Stimulated activated naive B cell treated with anti-CD40 and anti-IgM and Interleukin-4, amounts not matched to agents 10 μg/mL and 1 μg/mL and 100 μg/mL, for 72 hours (primary cell): ENCODE results near the gene DNTTIP2.

Experiments used
- ATAC-seq, 2 donors: fragments of 150-1000 bp; cut with Tn5 transposase; replicated peaks; 2 replicates each; pipeline ENCODE4 v1.10.0; 2021; ENCODE audit warnings: moderate library complexity in 1 of 2
- DNase-seq: peaks from one replicate; pipeline ENCODE4 v3.0.0; 2021
- H3K27ac Mint-ChIP-seq: one replicate; pipeline ENCODE4 v1.8.0; 2022; ENCODE audit warnings: mild to moderate bottlenecking, mixed read lengths
- H3K27me3 Mint-ChIP-seq, 2 donors: one replicate each; pipeline ENCODE4 v1.8.0; 2022; ENCODE audit warnings: mixed read lengths in 2 of 2
- H3K36me3 Mint-ChIP-seq, 2 donors: one replicate each; pipeline ENCODE4 v1.8.0; 2022; ENCODE audit warnings: mixed read lengths in 2 of 2, mild to moderate bottlenecking in 1 of 2
- H3K4me1 Mint-ChIP-seq, 2 donors: one replicate each; pipeline ENCODE4 v1.8.0; 2022; ENCODE audit warnings: mixed read lengths in 2 of 2, mild to moderate bottlenecking in 1 of 2
- H3K4me3 Mint-ChIP-seq, 2 donors: one replicate each; pipeline ENCODE4 v1.8.0; 2022; ENCODE audit warnings: mild to moderate bottlenecking in 2 of 2, mixed read lengths in 2 of 2, moderate library complexity in 1 of 2
- H3K9me3 Mint-ChIP-seq, 2 donors: one replicate each; pipeline ENCODE4 v1.8.0; 2022; ENCODE audit warnings: mixed read lengths in 2 of 2, mild to moderate bottlenecking in 1 of 2

The DNTTIP2 gene

GRCh38 chr1:93822730-93823425 lies 56.1 kb downstream of the DNTTIP2 start:
- Mint-ChIP-seq H3K27ac (no peak overlapping the region), H3K27me3 (no peaks in the 10 kb centered on the region), H3K9me3 (no peaks in the 10 kb centered on the region), H3K4me3 (no peak overlapping the region), H3K4me1 (peaks cover 6 to 8% of the 10 kb centered on the region in 2 donors), H3K36me3 (no peaks in the 10 kb centered on the region)
- no peak for DNase-seq
- no peak for ATAC-seq

GRCh38 chr1:93821423-93822144 lies 57.4 kb downstream of the DNTTIP2 start:
- Mint-ChIP-seq H3K36me3 (no peaks in the 10 kb centered on the region), H3K27ac (no peak overlapping the region), H3K4me3 (no peak overlapping the region), H3K9me3 (no peaks in the 10 kb centered on the region), H3K27me3 (no peaks in the 10 kb centered on the region), H3K4me1 (peaks cover 19 to 20% of the 10 kb centered on the region in 2 donors)
- DNase-seq (no peak), ATAC-seq (no peak)

- no peak overlapping the region for H3K27ac Mint-ChIP-seq
- no peaks in the 10 kb centered on the region for H3K27me3 Mint-ChIP-seq
- H3K4me3 Mint-ChIP-seq = no peak overlapping the region
- peaks cover 21% of the 10 kb centered on the region in 2 donors for H3K4me1 Mint-ChIP-seq
- DNase-seq = no peak
- no peaks in the 10 kb centered on the region for H3K36me3 Mint-ChIP-seq
- H3K9me3 Mint-ChIP-seq = no peaks in the 10 kb centered on the region
- no peak for ATAC-seq
These were observed 58.2 kb downstream of the DNTTIP2 start for GRCh38 chr1:93820554-93821422.

- Mint-ChIP-seq H3K4me3 (no peak overlapping the region), H3K36me3 (no peaks in the 10 kb centered on the region), H3K4me1 (peaks cover 21 to 31% of the 10 kb centered on the region in 2 donors), H3K27ac (no peak overlapping the region), H3K27me3 (no peaks in the 10 kb centered on the region), H3K9me3 (no peaks in the 10 kb centered on the region)
- peak; percentile 7 to 20 for ATAC-seq
- DNase-seq = no peak
These were observed 60.4 kb downstream of the DNTTIP2 start for GRCh38 chr1:93818570-93818959.

- Mint-ChIP-seq H3K4me1 (peaks cover 23 to 36% of the 10 kb centered on the region in 2 donors), H3K27me3 (no peaks in the 10 kb centered on the region), H3K36me3 (no peaks in the 10 kb centered on the region), H3K9me3 (no peaks in the 10 kb centered on the region), H3K27ac (peak overlapping the region; percentile 86), H3K4me3 (peak overlapping the region; percentile 14 to 18)
- peak; percentile 85 to 87 for ATAC-seq
- peak; percentile 58 for DNase-seq
These were observed 61.0 kb downstream of the DNTTIP2 start for GRCh38 chr1:93817819-93818569.

- Mint-ChIP-seq H3K9me3 (no peaks in the 10 kb centered on the region), H3K36me3 (no peaks in the 10 kb centered on the region), H3K27ac (peak overlapping the region; percentile 86), H3K4me1 (peaks cover 26 to 40% of the 10 kb centered on the region in 2 donors), H3K4me3 (no peak overlapping the region), H3K27me3 (no peaks in the 10 kb centered on the region)
- peak; percentile 55 to 65 for ATAC-seq
- DNase-seq = no peak
These were observed 61.9 kb downstream of the DNTTIP2 start for GRCh38 chr1:93816970-93817678.
